Activated B cell treated with CpG ODN at 0.5 μM for 24 hours (primary cell): ENCODE results near the gene RIC1. TPM values are rescaled to one million over a fixed set of nuclear protein-coding genes. Genes with fewer than 3 reads are reported as not detected.
A peak's percentile ranks its signal among the peaks of the same experiment; 100 is the strongest.

Experiments used
- ATAC-seq: fragments of 200-7000 bp; cut with Tn5 transposase; one replicate; pipeline ENCODE4 v1.10.0; 2021; ENCODE audit warnings: low read depth, mild to moderate bottlenecking, moderate library complexity
- CTCF ChIA-PET: fragments of 350-600 bp; sonication (Branson Sonifier 250); formaldehyde crosslinking; loops from one replicate; lab custom pipeline; 2021; ENCODE audit warnings: antibody characterized with exemption; lab: Charles Lee
- POLR2A ChIA-PET: fragments of 350-600 bp; sonication (Branson Sonifier 250); formaldehyde crosslinking; loops from one replicate; lab custom pipeline; 2021; ENCODE audit warnings: antibody characterized with exemption; lab: Charles Lee
- DNase-seq: peaks from one replicate; pipeline ENCODE4 v3.0.0; 2022
- H3K27ac Mint-ChIP-seq: one replicate; pipeline ENCODE4 v1.8.0; 2020; ENCODE audit warnings: mixed read lengths
- H3K27me3 Mint-ChIP-seq: one replicate; pipeline ENCODE4 v1.8.0; 2021; ENCODE audit warnings: mixed read lengths
- H3K36me3 Mint-ChIP-seq: one replicate; pipeline ENCODE4 v1.8.0; 2021; ENCODE audit warnings: low read depth, mixed read lengths
- H3K4me1 Mint-ChIP-seq: one replicate; pipeline ENCODE4 v1.8.0; 2021; ENCODE audit warnings: mixed read lengths
- H3K4me3 Mint-ChIP-seq: one replicate; pipeline ENCODE4 v1.8.0; 2020; ENCODE audit warnings: mild to moderate bottlenecking, mixed read lengths
- H3K9me3 Mint-ChIP-seq: one replicate; pipeline ENCODE4 v1.8.0; 2020; ENCODE audit warnings: mixed read lengths
- CTCF ChIP-seq: fragments of 200-600 bp; IDR thresholded peaks from one replicate; pipeline ENCODE4 v1.8.0; 2022; ENCODE audit warnings: antibody characterized with exemption, mild to moderate bottlenecking
- intact Hi-C: fragments of 100-400 bp; cut with micrococcal nuclease; formaldehyde crosslinking; loops from one replicate; pipeline ENCODE4 v1.15.1; 2024
- total RNA-seq: library from RNA; stranded (reverse); gene quantifications from 2 replicates; pipeline ENCODE4 v1.2.3, GENCODE V29; 2022

The RIC1 gene
- total RNA-seq, 1 donor from 2014 or later = 85.0 TPM

GRCh38 chr9:5582835-5583195 is 46.1 kb upstream of the RIC1 start:
- H3K4me1 Mint-ChIP-seq = peaks cover 89% of the 10 kb centered on the region
- CTCF ChIA-PET = interaction anchor here (0.6 to 3.3 kb wide), 11 partner anchors 15 to 395 kb away, joined by 3 to 27 read pairs (median 4); partner anchors contain the start of genes CD274 and PLGRKT
- no peaks in the 10 kb centered on the region for H3K9me3 Mint-ChIP-seq

GRCh38 chr9:5586391-5586802 is 42.5 kb upstream of the RIC1 start:
- Mint-ChIP-seq H3K4me1 (peaks cover 96% of the 10 kb centered on the region), H3K27ac (peak overlapping the region; percentile 99), H3K9me3 (no peaks in the 10 kb centered on the region), H3K36me3 (peaks cover 5% of the 10 kb centered on the region), H3K4me3 (peak overlapping the region; percentile 52), H3K27me3 (no peaks in the 10 kb centered on the region)
- intact Hi-C loops = no loop called here
- no peak for TF ChIP-seq CTCF
- no peak for DNase-seq
- POLR2A ChIA-PET = interaction anchor here (0.6 to 9.3 kb wide), 28 partner anchors 8 to 602 kb away, joined by 3 to 238 read pairs (median 7); partner anchors contain the start of genes CD274, ERMP1, JAK2 and PDCD1LG2
- CTCF ChIA-PET = interaction anchor here (1.0 to 6.2 kb wide), 8 partner anchors 10 to 401 kb away, joined by 3 to 90 read pairs (median 32); partner anchors contain the start of genes CD274, INSL6 and PLGRKT
- ATAC-seq = peak; percentile 30

More at GRCh38 chr9:5582835-5583195, 46.1 kb upstream of the RIC1 start:
- intact Hi-C loops = loop anchor here (1.0 to 2.0 kb wide), 8 partner anchors 8 to 145 kb away; partner anchors contain the start of genes CD274 and PDCD1LG2
- POLR2A ChIA-PET = interaction anchor here (0.6 to 9.3 kb wide), 36 partner anchors 7 to 1099 kb away, joined by 3 to 178 read pairs (median 5); partner anchors contain the start of genes CD274, CDC37L1, PDCD1LG2 and PLGRKT
- H3K36me3 Mint-ChIP-seq = peaks cover 9% of the 10 kb centered on the region
- TF ChIP-seq CTCF = no peak
- ATAC-seq (peak; percentile 62), DNase-seq (peak; percentile 45)
- peak overlapping the region; percentile 71 for H3K4me3 Mint-ChIP-seq
- peak overlapping the region; percentile 99 for H3K27ac Mint-ChIP-seq
- no peaks in the 10 kb centered on the region for H3K27me3 Mint-ChIP-seq

- Mint-ChIP-seq H3K9me3 (no peaks in the 10 kb centered on the region), H3K27me3 (no peaks in the 10 kb centered on the region), H3K36me3 (peaks cover 2% of the 10 kb centered on the region), H3K4me1 (peaks cover 96% of the 10 kb centered on the region), H3K4me3 (peak overlapping the region; percentile 52), H3K27ac (peak overlapping the region; percentile 99)
- POLR2A ChIA-PET = interaction anchor here (0.6 to 9.3 kb wide), 25 partner anchors 7 to 401 kb away, joined by 3 to 238 read pairs (median 9); partner anchors contain the start of genes CD274, ERMP1, PDCD1LG2 and PLGRKT
- DNase-seq (no peak), ATAC-seq (peak; percentile 12)
- no peak for TF ChIP-seq CTCF
- intact Hi-C loops = no loop called here
- CTCF ChIA-PET = interaction anchor here (0.8 to 6.2 kb wide), 8 partner anchors 14 to 828 kb away, joined by 3 to 90 read pairs (median 32); partner anchors contain the start of genes CD274, INSL6 and PLGRKT
Observed at GRCh38 chr9:5587024-5587423, 41.9 kb upstream of the RIC1 start.

GRCh38 chr9:5592231-5592630 is 36.7 kb upstream of the RIC1 start:
- Mint-ChIP-seq H3K4me3 (no peak overlapping the region), H3K4me1 (peaks cover 98% of the 10 kb centered on the region), H3K9me3 (no peaks in the 10 kb centered on the region), H3K27me3 (no peaks in the 10 kb centered on the region), H3K27ac (peak overlapping the region; percentile 98), H3K36me3 (no peaks in the 10 kb centered on the region)
- ChIA-PET CTCF (interaction anchor here (1.2 to 1.3 kb wide), 2 partner anchors 150 to 406 kb away, joined by 3 to 5 read pairs; no protein-coding TSS in a partner anchor), POLR2A (interaction anchor here (0.8 to 6.2 kb wide), 6 partner anchors 7 to 405 kb away, joined by 3 to 100 read pairs (median 16); partner anchors contain the start of genes CD274, PLGRKT and RIC1)
- no peak for DNase-seq
- ATAC-seq = no peak
- TF ChIP-seq CTCF = no peak
- intact Hi-C loops = loop anchor here (5.0 to 10.0 kb wide), 2 partner anchors 100 to 257 kb away; partner anchors contain the start of gene RLN1

GRCh38 chr9:5592904-5593303 is 36.0 kb upstream of the RIC1 start:
- ChIA-PET CTCF (interaction anchor here (1.3 kb wide), 1 partner anchor 151 kb away, joined by 3 read pairs; no protein-coding TSS in a partner anchor), POLR2A (interaction anchor here (0.6 to 6.2 kb wide), 6 partner anchors 8 to 915 kb away, joined by 4 to 100 read pairs (median 52); partner anchors contain the start of genes CD274, PLGRKT and RIC1)
- intact Hi-C loops = loop anchor here (5.0 to 10.0 kb wide), 2 partner anchors 101 to 258 kb away; partner anchors contain the start of gene RLN1
- peaks cover 97% of the 10 kb centered on the region for H3K4me1 Mint-ChIP-seq
- DNase-seq = no peak
- no peaks in the 10 kb centered on the region for H3K9me3 Mint-ChIP-seq
- peak overlapping the region; percentile 98 for H3K27ac Mint-ChIP-seq
- no peaks in the 10 kb centered on the region for H3K36me3 Mint-ChIP-seq
- H3K27me3 Mint-ChIP-seq = no peaks in the 10 kb centered on the region
- H3K4me3 Mint-ChIP-seq = no peak overlapping the region
- ATAC-seq = no peak
- TF ChIP-seq CTCF = no peak
